Chondrocyte (in vitro differentiated cells): ENCODE measurements around the gene SIGLEC7. TPM values are rescaled to one million over a fixed set of nuclear protein-coding genes. Genes with fewer than 3 reads are reported as not detected.

ENCODE experiments used
- DNase-seq: peaks from one replicate; pipeline ENCODE4 v3.0.0; 2021; ENCODE audit warnings: mixed read lengths, low spot score
- H3K27ac Mint-ChIP-seq: one replicate; pipeline ENCODE4 v1.8.0; 2021; ENCODE audit warnings: mild to moderate bottlenecking, moderate library complexity, mixed read lengths; ENCODE audit not compliant: unreplicated experiment
- H3K27me3 Mint-ChIP-seq: 2 replicates; pipeline ENCODE4 v1.8.0; 2021; ENCODE audit warnings: low read depth, mixed read lengths
- H3K36me3 Mint-ChIP-seq: 2 replicates; pipeline ENCODE4 v1.8.0; 2021; ENCODE audit warnings: low read depth, mixed read lengths
- H3K4me1 Mint-ChIP-seq: 2 replicates; pipeline ENCODE4 v1.8.0; 2021; ENCODE audit warnings: low read depth, mild to moderate bottlenecking, mixed read lengths
- H3K4me3 Mint-ChIP-seq: one replicate; pipeline ENCODE4 v1.8.0; 2021; ENCODE audit warnings: mild to moderate bottlenecking, moderate library complexity, mixed read lengths; ENCODE audit not compliant: unreplicated experiment
- H3K9me3 Mint-ChIP-seq: 2 replicates; pipeline ENCODE4 v1.8.0; 2021; ENCODE audit warnings: low read depth, mixed read lengths
- CTCF ChIP-seq: fragments of 200-600 bp; sonication (generic); IDR thresholded peaks from 2 replicates; pipeline ENCODE4 v1.5.0; 2021; ENCODE audit warnings: antibody characterized with exemption, mild to moderate bottlenecking, moderate library complexity
- total RNA-seq: library from RNA; stranded (reverse); gene quantifications from 3 replicates; pipeline ENCODE4 v1.2.1, GENCODE V29; 2021

The SIGLEC7 gene
- total RNA-seq, 1 donor from 2014 or later = not detected

GRCh38 chr19:51201712-51202111, 59.6 kb downstream of the SIGLEC7 start:
- H3K27me3 Mint-ChIP-seq = peaks cover 7% of the 10 kb centered on the region
- no peak overlapping the region for H3K4me3 Mint-ChIP-seq
- H3K36me3 Mint-ChIP-seq = no peaks in the 10 kb centered on the region
- no peak for TF ChIP-seq CTCF
- no peaks in the 10 kb centered on the region for H3K4me1 Mint-ChIP-seq
- no peak overlapping the region for H3K27ac Mint-ChIP-seq
- no peaks in the 10 kb centered on the region for H3K9me3 Mint-ChIP-seq
- no peak for DNase-seq

Other genes with a start within 250 kb of the SIGLEC7 start
- not detected in 3 replicates for gene KLK4, start 230.9 kb upstream of the SIGLEC7 start, total RNA-seq
- 0.38 to 0.42 TPM in 2 of 3 replicates, not detected in the other for gene KLK5, start 189.3 kb upstream of the SIGLEC7 start, total RNA-seq
- gene KLK6, start 172.7 kb upstream of the SIGLEC7 start, total RNA-seq = not detected in 3 replicates
- not detected in 3 replicates for gene KLK7, start 158.4 kb upstream of the SIGLEC7 start, total RNA-seq
- not detected in 3 replicates for gene KLK8, start 140.7 kb upstream of the SIGLEC7 start, total RNA-seq
- gene KLK10, start 122.6 kb upstream of the SIGLEC7 start, total RNA-seq = not detected in 3 replicates
- not detected in 3 replicates for gene KLK11, start 115.7 kb upstream of the SIGLEC7 start, total RNA-seq
- not detected in 3 replicates for gene KLK12, start 107.3 kb upstream of the SIGLEC7 start, total RNA-seq
- gene KLK13, start 77.2 kb upstream of the SIGLEC7 start, total RNA-seq = not detected in 3 replicates
- gene KLK14, start 59.4 kb upstream of the SIGLEC7 start, total RNA-seq = not detected in 3 replicates
- 5.2 to 6.1 TPM (median 5.2 TPM) in 3 replicates for gene CTU1, start 33.9 kb upstream of the SIGLEC7 start, total RNA-seq
- not detected in 3 replicates for gene SIGLEC9, start 17.4 kb upstream of the SIGLEC7 start, total RNA-seq
- gene CD33, start 82.8 kb downstream of the SIGLEC7 start, total RNA-seq = not detected in 3 replicates
- not detected in 3 replicates for gene SIGLECL1, start 108.8 kb downstream of the SIGLEC7 start, total RNA-seq
- 0.07 TPM in 1 of 3 replicates, not detected in the others for gene IGLON5, start 169.3 kb downstream of the SIGLEC7 start, total RNA-seq
- gene VSIG10L, start 199.8 kb downstream of the SIGLEC7 start, total RNA-seq = 4.9 to 5.5 TPM (median 5.4 TPM) in 3 replicates
- 43.7 to 56.6 TPM (median 49.6 TPM) in 3 replicates for gene ETFB, start 224.1 kb downstream of the SIGLEC7 start, total RNA-seq
- 1.5 TPM in 1 of 3 replicates, not detected in the others for gene CLDND2, start 226.7 kb downstream of the SIGLEC7 start, total RNA-seq
- not detected in 3 replicates for gene NKG7, start 230.4 kb downstream of the SIGLEC7 start, total RNA-seq
- gene LIM2, start 245.7 kb downstream of the SIGLEC7 start, total RNA-seq = not detected in 3 replicates
- gene C19orf84, start 248.3 kb downstream of the SIGLEC7 start, total RNA-seq = not detected in 3 replicates